ENCODE data around the gene TTC13. TPM values are rescaled to one million over a fixed set of nuclear protein-coding genes. Genes with fewer than 3 reads are reported as not detected.

The TTC13 gene
- total RNA-seq, 1 donor from 2014 or later: 20.7 TPM

DNA sequence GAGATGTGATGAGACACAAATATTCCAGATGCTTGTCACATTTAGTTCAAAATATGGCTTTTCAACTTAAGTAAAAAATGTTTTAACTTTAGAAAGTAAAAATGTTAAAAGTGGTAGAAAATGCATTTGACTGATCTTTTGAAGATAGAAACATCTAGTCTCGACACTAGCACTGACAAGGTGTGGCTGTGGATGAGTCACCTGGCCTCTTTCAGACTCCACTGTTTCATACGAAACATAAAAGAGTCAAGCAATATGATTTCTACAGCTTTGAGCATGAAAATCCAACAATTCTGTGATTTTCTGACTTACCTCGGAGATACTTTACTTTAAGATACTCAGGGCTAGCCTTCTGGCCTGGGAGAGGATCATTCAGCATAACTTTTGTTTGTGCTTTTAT lies 47.7 kb downstream of the TTC13 start:
- H3K4me3 Mint-ChIP-seq: no peak overlapping the region
- peaks cover 35% of the 10 kb centered on the region for H3K36me3 Mint-ChIP-seq (ENCODE audit: low read depth)
- no peak overlapping the region for H3K27ac Mint-ChIP-seq
- no peaks in the 10 kb centered on the region for H3K27me3 Mint-ChIP-seq (ENCODE audit: insufficient read depth)
- no peak for DNase-seq (ENCODE audit: low spot score)
- intact Hi-C loops (cut with micrococcal nuclease): no loop called here
- no peaks in the 10 kb centered on the region for H3K4me1 Mint-ChIP-seq (ENCODE audit: low read depth)
- no peaks in the 10 kb centered on the region for H3K9me3 Mint-ChIP-seq

DNA sequence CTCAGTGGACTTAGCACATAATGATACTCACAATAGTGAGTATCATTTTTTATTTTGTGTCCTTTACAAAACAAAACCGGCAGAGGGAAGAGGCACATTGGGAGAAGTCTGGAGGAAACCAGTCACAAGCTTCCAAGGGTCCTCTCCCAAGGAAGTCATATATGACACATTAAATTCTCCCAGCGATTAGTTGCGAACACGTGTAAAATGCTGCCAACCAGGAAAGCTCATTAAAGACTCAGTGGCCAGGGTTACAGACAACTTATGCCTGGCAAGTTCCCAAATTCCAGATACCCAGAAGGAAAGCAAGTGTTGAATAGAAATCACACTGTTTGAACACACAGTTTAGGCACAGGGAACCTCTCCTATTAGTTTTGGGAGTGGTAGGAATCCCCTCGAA lies 52.5 kb downstream of the TTC13 start:
- Mint-ChIP-seq H3K27me3 (ENCODE audit: insufficient read depth) (no peaks in the 10 kb centered on the region), H3K36me3 (ENCODE audit: low read depth) (peaks cover 44% of the 10 kb centered on the region), H3K4me3 (no peak overlapping the region), H3K27ac (no peak overlapping the region), H3K9me3 (no peaks in the 10 kb centered on the region), H3K4me1 (ENCODE audit: low read depth) (no peaks in the 10 kb centered on the region)
- intact Hi-C loops (cut with micrococcal nuclease): no loop called here
- no peak for DNase-seq (ENCODE audit: low spot score)

DNA sequence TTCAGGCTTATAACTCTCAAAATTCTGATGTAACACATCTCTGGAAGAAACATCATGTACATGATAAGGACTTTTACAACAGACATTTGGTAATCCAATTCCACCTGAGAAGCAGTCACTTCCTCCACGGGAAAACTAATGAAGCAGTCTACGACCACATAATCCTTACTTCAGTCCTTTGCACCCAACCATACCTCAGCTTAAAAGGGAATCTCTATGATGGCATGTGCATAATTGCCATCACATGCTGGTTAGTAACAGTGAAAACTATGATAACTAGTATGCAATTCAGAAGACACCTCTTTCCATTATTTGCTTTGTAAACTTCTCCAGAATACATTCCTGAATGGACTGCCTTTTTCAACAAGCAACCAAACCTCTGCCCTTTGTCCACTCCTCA lies 53.1 kb downstream of the TTC13 start:
- no peaks in the 10 kb centered on the region for H3K27me3 Mint-ChIP-seq (ENCODE audit: insufficient read depth)
- intact Hi-C loops (cut with micrococcal nuclease): no loop called here
- H3K4me3 Mint-ChIP-seq: no peak overlapping the region
- H3K27ac Mint-ChIP-seq: no peak overlapping the region
- DNase-seq (ENCODE audit: low spot score): no peak
- H3K4me1 Mint-ChIP-seq (ENCODE audit: low read depth): no peaks in the 10 kb centered on the region
- H3K36me3 Mint-ChIP-seq (ENCODE audit: low read depth): peaks cover 42% of the 10 kb centered on the region
- no peaks in the 10 kb centered on the region for H3K9me3 Mint-ChIP-seq

DNA sequence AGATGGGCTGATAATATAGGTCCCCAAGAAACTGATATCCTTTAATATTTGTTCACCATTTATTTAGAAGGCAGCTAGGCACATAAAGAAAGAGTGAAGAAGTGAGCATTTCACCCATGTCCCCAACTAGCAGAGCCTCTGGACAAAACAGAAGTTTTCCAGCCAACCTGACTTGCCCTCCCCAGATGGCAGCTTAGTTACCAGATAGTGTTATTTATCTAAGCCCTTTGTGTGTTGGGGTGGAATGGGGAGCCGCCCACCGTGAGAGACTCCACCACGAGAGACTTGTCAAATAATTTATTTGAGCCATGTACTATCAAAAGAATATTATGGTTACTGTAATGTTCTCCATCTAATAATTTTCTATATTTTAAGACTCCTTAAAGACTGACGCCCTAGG lies 55.5 kb downstream of the TTC13 start:
- no peaks in the 10 kb centered on the region for H3K27me3 Mint-ChIP-seq (ENCODE audit: insufficient read depth)
- peaks cover 44% of the 10 kb centered on the region for H3K36me3 Mint-ChIP-seq (ENCODE audit: low read depth)
- no peaks in the 10 kb centered on the region for H3K9me3 Mint-ChIP-seq

DNA sequence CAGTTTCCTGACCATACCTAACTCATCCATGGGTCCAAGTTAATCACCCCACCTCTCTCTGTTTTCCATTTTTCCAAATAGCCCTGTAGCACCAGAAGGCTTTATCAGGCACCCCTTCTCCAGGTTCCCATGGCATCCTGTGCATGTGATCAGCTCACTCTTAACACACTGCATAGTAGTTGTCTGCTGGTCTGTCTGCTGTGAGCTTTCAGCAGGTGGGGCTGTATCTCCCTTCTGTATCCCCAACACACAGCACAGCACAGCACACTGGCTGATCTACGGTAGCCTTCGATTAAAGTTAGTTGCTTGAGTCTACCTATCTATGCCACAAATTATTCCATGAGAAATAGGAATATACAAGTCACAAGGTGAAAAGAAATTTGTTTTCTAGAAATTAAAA lies 56.0 kb downstream of the TTC13 start:
- Mint-ChIP-seq H3K4me3 (no peak overlapping the region), H3K27ac (no peak overlapping the region), H3K9me3 (no peaks in the 10 kb centered on the region), H3K27me3 (ENCODE audit: insufficient read depth) (no peaks in the 10 kb centered on the region), H3K4me1 (ENCODE audit: low read depth) (no peaks in the 10 kb centered on the region), H3K36me3 (ENCODE audit: low read depth) (peaks cover 41% of the 10 kb centered on the region)
- intact Hi-C loops (cut with micrococcal nuclease): no loop called here
- no peak for DNase-seq (ENCODE audit: low spot score)

More for the DNA sequence above, 55.5 kb downstream of the TTC13 start:
- H3K4me3 Mint-ChIP-seq: no peak overlapping the region
- no peak for DNase-seq (ENCODE audit: low spot score)
- intact Hi-C loops (cut with micrococcal nuclease): no loop called here
- no peak overlapping the region for H3K27ac Mint-ChIP-seq
- no peaks in the 10 kb centered on the region for H3K4me1 Mint-ChIP-seq (ENCODE audit: low read depth)

DNA sequence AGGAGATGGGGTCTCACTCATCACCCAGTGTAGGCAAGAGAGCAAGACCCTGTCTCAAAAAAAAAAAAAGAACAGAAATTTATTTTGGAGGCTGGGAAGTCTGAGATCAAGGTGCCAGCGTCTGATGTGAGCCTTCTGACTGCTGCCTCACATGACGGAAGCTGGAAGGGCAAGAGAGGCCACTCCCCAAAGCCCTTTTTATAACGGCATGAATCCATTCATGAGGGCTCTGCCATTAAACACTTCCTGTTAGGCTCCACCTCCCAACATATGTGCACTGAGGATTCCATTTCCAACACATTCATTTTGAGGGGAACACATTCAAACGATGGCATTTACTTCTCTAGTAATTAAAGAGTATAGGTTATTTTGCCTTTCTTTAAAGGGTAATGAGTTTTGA lies 59.5 kb downstream of the TTC13 start:
- intact Hi-C loops (cut with micrococcal nuclease): loop anchor here (5.0 kb wide), 2 partner anchors 277 to 683 kb away; partner anchors contain the start of gene COG2
- no peak overlapping the region for H3K4me3 Mint-ChIP-seq
- H3K27ac Mint-ChIP-seq: no peak overlapping the region
- H3K4me1 Mint-ChIP-seq (ENCODE audit: low read depth): no peaks in the 10 kb centered on the region
- DNase-seq (ENCODE audit: low spot score): no peak
- no peaks in the 10 kb centered on the region for H3K27me3 Mint-ChIP-seq (ENCODE audit: insufficient read depth)
- H3K36me3 Mint-ChIP-seq (ENCODE audit: low read depth): peaks cover 29% of the 10 kb centered on the region
- H3K9me3 Mint-ChIP-seq: no peaks in the 10 kb centered on the region

DNA sequence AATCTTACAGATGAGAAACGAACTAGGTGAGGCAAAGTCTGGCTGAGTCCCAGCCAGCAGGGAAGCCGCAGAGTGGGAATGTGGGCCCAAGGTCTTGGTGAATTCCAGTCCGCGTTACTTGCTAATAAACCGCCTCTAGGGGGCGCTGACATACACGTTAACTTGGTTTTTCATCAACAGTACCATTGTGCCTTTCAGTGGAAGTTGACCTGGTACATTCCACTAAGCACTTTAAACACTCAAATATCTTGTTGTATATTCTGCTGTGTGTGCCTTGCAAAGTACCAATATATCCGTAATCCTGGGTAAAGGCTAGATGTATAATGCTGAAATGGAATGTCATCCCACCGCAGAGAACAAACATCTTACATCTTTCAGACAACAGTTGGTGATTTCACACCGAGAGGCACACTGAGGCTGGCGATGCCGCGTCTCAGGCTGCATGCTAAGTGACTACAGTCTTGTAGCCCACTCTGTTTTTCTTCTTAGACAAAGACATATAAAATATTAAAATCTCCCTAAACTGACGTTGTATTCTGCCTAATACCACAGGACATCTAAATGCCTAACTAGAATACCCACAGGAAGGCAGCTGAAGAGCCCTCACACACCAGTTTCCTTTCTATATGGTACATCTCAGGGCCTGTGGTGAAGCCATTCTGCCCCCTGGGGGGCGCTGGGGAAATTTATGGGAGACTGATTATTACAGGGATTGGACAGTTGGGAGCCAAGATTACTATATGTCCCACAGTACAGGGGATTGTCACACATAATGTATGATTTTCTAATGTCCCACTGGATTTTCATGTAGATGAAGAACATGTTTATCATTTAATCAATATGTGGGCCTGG lies 61.2 kb downstream of the TTC13 start:
- H3K4me3 Mint-ChIP-seq: no peak overlapping the region
- DNase-seq (ENCODE audit: low spot score): peak; percentile 44
- H3K36me3 Mint-ChIP-seq (ENCODE audit: low read depth): peaks cover 32% of the 10 kb centered on the region
- no peak overlapping the region for H3K27ac Mint-ChIP-seq
- no peaks in the 10 kb centered on the region for H3K27me3 Mint-ChIP-seq (ENCODE audit: insufficient read depth)
- intact Hi-C loops (cut with micrococcal nuclease): loop anchor here (1.0 to 5.0 kb wide), 6 partner anchors 62 to 685 kb away; partner anchors contain the start of genes ARV1, COG2 and FAM89A
- no peaks in the 10 kb centered on the region for H3K9me3 Mint-ChIP-seq
- no peaks in the 10 kb centered on the region for H3K4me1 Mint-ChIP-seq (ENCODE audit: low read depth)

DNA sequence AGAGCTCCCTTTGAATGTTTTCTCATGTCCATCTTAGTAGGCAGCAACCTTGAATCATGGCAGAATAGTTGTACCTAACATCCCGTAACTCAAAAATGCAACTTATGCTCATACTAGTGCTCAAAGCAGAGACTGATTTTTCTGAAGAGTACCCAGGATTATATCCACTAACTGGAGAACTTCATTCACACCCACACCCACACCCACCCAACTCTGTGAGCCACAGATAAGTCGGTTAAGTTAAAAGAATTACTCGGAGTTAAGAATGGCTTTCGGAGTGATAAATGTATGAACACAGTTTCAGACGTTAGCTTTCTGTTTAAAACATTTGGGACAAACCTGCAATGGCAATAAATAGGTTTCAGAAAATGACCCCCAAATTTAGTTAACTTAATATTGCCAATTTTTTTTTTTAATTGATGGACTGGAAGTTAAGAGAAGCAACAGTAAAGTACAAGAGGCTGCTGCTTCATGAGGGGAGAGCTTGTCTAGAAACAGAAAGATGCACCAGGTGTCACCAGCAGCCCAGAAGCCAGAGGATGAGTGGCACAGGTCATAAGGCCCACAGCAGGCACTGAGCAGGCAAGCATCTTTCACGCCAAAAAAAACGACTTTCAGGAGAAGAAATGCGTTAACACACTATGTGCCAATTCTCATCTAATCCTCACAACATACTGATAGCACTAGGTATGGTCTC lies 61.9 kb downstream of the TTC13 start:
- H3K4me1 Mint-ChIP-seq (ENCODE audit: low read depth): no peaks in the 10 kb centered on the region
- intact Hi-C loops (cut with micrococcal nuclease): loop anchor here (1.0 to 5.0 kb wide), 6 partner anchors 63 to 686 kb away; partner anchors contain the start of genes ARV1, COG2 and FAM89A
- H3K4me3 Mint-ChIP-seq: no peak overlapping the region
- peaks cover 31% of the 10 kb centered on the region for H3K36me3 Mint-ChIP-seq (ENCODE audit: low read depth)
- no peaks in the 10 kb centered on the region for H3K9me3 Mint-ChIP-seq
- no peak for DNase-seq (ENCODE audit: low spot score)
- H3K27ac Mint-ChIP-seq: no peak overlapping the region
- no peaks in the 10 kb centered on the region for H3K27me3 Mint-ChIP-seq (ENCODE audit: insufficient read depth)

DNA sequence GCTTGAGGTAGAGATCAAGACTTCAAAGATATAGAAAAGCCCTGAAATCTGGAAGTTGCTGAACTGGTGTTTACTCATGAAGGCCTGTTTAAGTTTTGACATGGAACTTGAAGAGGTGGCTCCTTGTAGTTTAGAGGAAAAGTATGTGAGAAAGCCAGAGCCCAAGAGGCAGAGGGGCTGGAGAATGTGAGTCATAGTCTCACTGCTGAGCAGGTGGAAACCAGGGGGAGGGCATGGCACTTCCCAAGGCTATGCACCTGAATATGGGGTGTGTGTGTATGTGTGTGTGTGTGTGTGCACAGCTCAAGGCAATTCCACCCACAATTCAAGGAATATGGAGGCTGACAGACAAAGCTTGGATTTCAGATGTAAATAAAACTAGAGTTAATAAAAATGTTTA lies 63.6 kb downstream of the TTC13 start:
- Mint-ChIP-seq H3K27me3 (ENCODE audit: insufficient read depth) (no peaks in the 10 kb centered on the region), H3K27ac (no peak overlapping the region), H3K4me3 (no peak overlapping the region), H3K36me3 (ENCODE audit: low read depth) (peaks cover 33% of the 10 kb centered on the region), H3K9me3 (no peaks in the 10 kb centered on the region), H3K4me1 (ENCODE audit: low read depth) (no peaks in the 10 kb centered on the region)
- intact Hi-C loops (cut with micrococcal nuclease): loop anchor here (5.0 kb wide), 2 partner anchors 273 to 687 kb away; partner anchors contain the start of gene COG2
- no peak for DNase-seq (ENCODE audit: low spot score)

DNA sequence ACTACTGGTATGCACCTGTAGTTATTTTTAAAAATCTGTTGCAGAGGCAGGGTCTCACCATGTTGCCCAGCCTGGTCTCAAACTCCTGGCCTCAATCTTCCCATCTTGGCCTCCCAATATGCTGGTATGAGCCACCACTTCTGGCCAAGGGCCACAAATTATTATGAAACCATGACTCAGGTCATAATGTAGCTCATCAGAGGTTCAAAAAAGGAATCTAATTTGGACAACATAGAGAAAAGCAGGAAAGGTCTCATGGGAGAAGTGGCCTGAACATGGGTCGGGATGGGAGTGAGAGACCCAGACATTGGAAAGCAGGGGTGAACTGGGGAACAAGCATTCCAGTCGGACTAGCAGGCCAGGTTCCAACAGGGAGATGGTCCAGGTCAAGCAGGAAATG lies 65.2 kb downstream of the TTC13 start:
- Mint-ChIP-seq H3K9me3 (no peaks in the 10 kb centered on the region), H3K4me1 (ENCODE audit: low read depth) (no peaks in the 10 kb centered on the region), H3K4me3 (no peak overlapping the region), H3K36me3 (ENCODE audit: low read depth) (peaks cover 30% of the 10 kb centered on the region), H3K27ac (no peak overlapping the region), H3K27me3 (ENCODE audit: insufficient read depth) (no peaks in the 10 kb centered on the region)
- intact Hi-C loops (cut with micrococcal nuclease): no loop called here
- DNase-seq (ENCODE audit: low spot score): no peak

DNA sequence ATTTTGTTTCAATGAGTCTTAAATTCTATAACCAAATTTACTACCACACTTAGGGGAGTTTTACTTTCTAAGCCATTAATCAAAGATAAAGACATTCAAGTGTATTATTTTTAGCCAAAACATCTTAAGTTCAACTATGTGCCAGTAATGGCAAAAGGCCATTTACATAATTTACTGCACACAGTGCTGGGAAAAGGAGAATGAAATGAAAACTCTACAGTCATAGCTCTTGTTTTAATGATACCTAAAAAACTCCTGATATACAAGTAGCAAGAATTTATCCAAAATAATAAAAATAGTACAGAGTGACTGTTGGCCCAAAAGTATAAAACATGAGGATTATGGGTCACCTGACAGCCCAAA lies 67.9 kb downstream of the TTC13 start:
- Mint-ChIP-seq H3K9me3 (no peaks in the 10 kb centered on the region), H3K4me3 (no peak overlapping the region), H3K27me3 (ENCODE audit: insufficient read depth) (no peaks in the 10 kb centered on the region), H3K27ac (no peak overlapping the region), H3K36me3 (ENCODE audit: low read depth) (peaks cover 33% of the 10 kb centered on the region), H3K4me1 (ENCODE audit: low read depth) (peaks cover 2% of the 10 kb centered on the region)
- intact Hi-C loops (cut with micrococcal nuclease): no loop called here
- DNase-seq (ENCODE audit: low spot score): no peak

DNA sequence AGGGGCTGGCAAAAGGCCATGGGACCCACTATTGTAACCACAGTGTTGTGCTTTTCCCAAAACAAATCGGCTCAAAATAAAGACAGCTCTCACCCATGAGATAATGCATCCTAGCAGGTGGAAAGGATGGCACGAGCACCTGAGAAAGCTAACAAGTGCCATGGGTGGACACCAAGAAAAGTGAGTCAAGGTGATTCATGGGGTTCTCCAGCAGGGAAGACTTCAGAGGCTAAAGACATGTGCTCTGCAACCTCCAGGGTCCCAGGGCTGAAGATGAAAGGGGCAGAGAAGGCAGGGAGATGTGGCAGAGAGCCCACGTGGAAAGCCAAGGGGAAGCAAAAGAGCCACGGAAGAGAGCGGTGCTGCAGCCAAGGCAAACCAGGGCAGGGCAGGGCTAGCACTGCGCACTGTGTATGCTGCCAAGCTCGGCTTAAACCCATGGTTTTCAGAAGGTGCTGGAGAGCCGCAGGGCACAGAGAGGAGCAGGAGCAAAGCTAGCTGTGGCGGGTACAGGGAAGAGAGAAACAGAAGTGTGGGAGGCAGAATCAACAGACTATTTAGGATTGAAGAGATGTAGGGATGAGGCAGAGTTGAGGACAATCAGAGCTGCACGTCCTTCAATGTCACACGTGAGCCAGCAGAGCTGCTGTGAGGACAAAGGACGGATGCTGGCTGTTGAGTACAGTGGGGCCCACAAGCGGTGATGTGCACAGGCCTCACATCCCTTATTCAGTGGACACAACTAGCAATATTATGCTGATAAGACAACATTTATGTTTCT lies 68.5 kb downstream of the TTC13 start:
- DNase-seq (ENCODE audit: low spot score): no peak
- Mint-ChIP-seq H3K27ac (no peak overlapping the region), H3K9me3 (no peaks in the 10 kb centered on the region), H3K4me3 (no peak overlapping the region), H3K36me3 (ENCODE audit: low read depth) (peaks cover 32% of the 10 kb centered on the region), H3K4me1 (ENCODE audit: low read depth) (peaks cover 6% of the 10 kb centered on the region), H3K27me3 (ENCODE audit: insufficient read depth) (no peaks in the 10 kb centered on the region)
- intact Hi-C loops (cut with micrococcal nuclease): no loop called here
